K562 (cell line): ENCODE data around the gene ITGBL1. TPM values are rescaled to one million over a fixed set of nuclear protein-coding genes. Genes with fewer than 3 reads are reported as not detected.

Experiments used
- ATAC-seq: fragments of 200-7000 bp; cut with Tn5 transposase; 3 replicates; pipeline ENCODE4 v1.9.1; 2020; ENCODE audit warnings: moderate library complexity
- BruUV-seq: library from RNA; stranded (reverse); fragments of 400-500 nt; replicated peaks from 2 replicates; lab custom pipeline; 2021; lab: Mats Ljungman, UMichigan
- CTCF ChIA-PET: fragments of 300-600 bp; formaldehyde crosslinking; extraction: SDS; loops from one replicate; lab custom pipeline; 2021; ENCODE audit warnings: low intra/inter-chr PET ratio; lab: Yijun Ruan, JAX
- POLR2A ChIA-PET: fragments of 300-600, 350-650 bp; sonication (Branson Sonifier 250); formaldehyde crosslinking; extraction: SDS; loops from one replicate; lab custom pipeline; 2021; ENCODE audit warnings: antibody characterized with exemption, inconsistent platforms; lab: Yijun Ruan, JAX
- DNase-seq, 4 experiments: peaks; one replicate each; pipeline versions ENCODE4 v3.0.0 to v3.0.0-alpha.2; 2011 to 2018; ENCODE audit warnings: low spot score in 3 of 4, mixed read lengths in 3 of 4; ENCODE audit errors: extremely low read depth in 1 of 4
- FAIRE-seq: peaks from 2 replicates; lab custom pipeline; 2011; peaks lifted over from hg19 to GRCh38; lab: Jason Lieb, UNC
- H2AFZ ChIP-seq: 2 replicates; pipeline ENCODE4 v1.6.0; 2011; ENCODE audit warnings: low read depth, low read length, control low read depth, inconsistent platforms
- H3K27ac ChIP-seq: fragments of 200-600 bp; 3 replicates; pipeline ENCODE4 v1.8.0; 2011; ENCODE audit warnings: low read depth, mild to moderate bottlenecking, control low read depth, inconsistent platforms, low read length, moderate library complexity, mixed read lengths; ENCODE audit errors: extremely low read depth
- H3K27me3 ChIP-seq, 2 experiments: fragments of 300-600 bp in 1 of 2; 2 replicates in 1 of 2; 3 replicates in 1 of 2; pipeline versions ENCODE4 v1.6.0 to v1.8.0; 2011; ENCODE audit warnings: inconsistent platforms in 2 of 2, low read length in 2 of 2, mild to moderate bottlenecking in 1 of 2, mixed read lengths in 1 of 2, moderate library complexity in 1 of 2; ENCODE audit not compliant: control insufficient read depth in 2 of 2, insufficient read depth in 2 of 2
- H3K36me3 ChIP-seq: fragments of 300-600 bp; 3 replicates; pipeline ENCODE4 v1.8.0; 2011; ENCODE audit warnings: mild to moderate bottlenecking, low read length, inconsistent platforms; ENCODE audit not compliant: control insufficient read depth, insufficient read depth
- H3K4me1 ChIP-seq, 2 experiments: fragments of 200-600 bp in 1 of 2; replicated peaks in 1 of 2; 2 replicates in 1 of 2; 3 replicates in 1 of 2; pipeline versions ENCODE4 v1.5.1 to v1.8.0; 2011; ENCODE audit warnings: inconsistent platforms in 2 of 2, low read length in 2 of 2, mild to moderate bottlenecking in 1 of 2, mixed read lengths in 1 of 2, moderate library complexity in 1 of 2; ENCODE audit not compliant: control insufficient read depth in 2 of 2, insufficient read depth in 2 of 2
- H3K4me2 ChIP-seq: 2 replicates; pipeline ENCODE4 v1.6.1; 2011; ENCODE audit warnings: low read length, control low read depth, inconsistent platforms, mixed read lengths; ENCODE audit not compliant: insufficient read depth
- H3K4me3 ChIP-seq: fragments of 200-600 bp; sonication (generic), shearing (Covaris generic); 2 replicates; pipeline ENCODE4 v1.5.1; 2016; ENCODE audit warnings: control low read depth, inconsistent platforms
- H3K79me2 ChIP-seq: fragments of 200-600 bp; 3 replicates; pipeline ENCODE4 v1.8.0; 2011; ENCODE audit warnings: low read length, inconsistent platforms; ENCODE audit not compliant: control insufficient read depth, insufficient read depth
- H3K9ac ChIP-seq, 2 experiments: 2 replicates each; pipeline versions ENCODE4 v1.6.0 to v1.6.1; 2011; ENCODE audit warnings: low read depth in 2 of 2, low read length in 2 of 2, control low read depth in 1 of 2, inconsistent platforms in 1 of 2, mild to moderate bottlenecking in 1 of 2, mixed read lengths in 1 of 2; ENCODE audit not compliant: insufficient read depth in 1 of 2
- H3K9me1 ChIP-seq: one replicate; pipeline ENCODE4 v1.6.0; 2011; ENCODE audit warnings: inconsistent platforms, mild to moderate bottlenecking, low read length, moderate library complexity; ENCODE audit not compliant: control insufficient read depth, insufficient read depth
- H3K9me3 ChIP-seq: replicated peaks from 2 replicates; pipeline ENCODE4 v1.5.1; 2011; ENCODE audit warnings: low read depth, low read length, inconsistent platforms; ENCODE audit not compliant: control insufficient read depth, insufficient read depth
- H4K20me1 ChIP-seq: replicated peaks from 2 replicates; pipeline ENCODE4 v1.6.1; 2011; ENCODE audit warnings: low read length, inconsistent platforms, mixed read lengths; ENCODE audit not compliant: control insufficient read depth, insufficient read depth
- ETS2 ChIP-seq: IDR thresholded peaks from 2 replicates; pipeline ENCODE4 v1.6.1; 2016; ENCODE audit warnings: borderline replicate concordance, missing genetic modification characterization, mild to moderate bottlenecking, moderate library complexity, missing compliant biosample characterization; ENCODE audit not compliant: poor library complexity, severe bottlenecking
- KLF10 ChIP-seq: fragments of 250-450 bp; sonication (Bioruptor Pico); IDR thresholded peaks from 2 replicates; pipeline ENCODE4 v1.6.1; 2021; ENCODE audit warnings: matching md5 sums
- MYC ChIP-seq, 2 experiments: fragments of 250-450 bp in 1 of 2; sonication (Bioruptor Pico) in 1 of 2; IDR thresholded peaks; 2 replicates each; pipeline versions ENCODE4 v1.5.1 to v1.6.1; 2012 to 2021; ENCODE audit warnings: low read depth in 2 of 2, borderline replicate concordance in 1 of 2, improper control_type of control experiment in 1 of 2, low read length in 1 of 2, mild to moderate bottlenecking in 1 of 2, moderate library complexity in 1 of 2
- NR2C1 ChIP-seq, 2 experiments: fragments of 450-650 bp; IDR thresholded peaks; 2 replicates each; pipeline ENCODE4 v1.6.1; 2017; ENCODE audit warnings: mild to moderate bottlenecking in 2 of 2, antibody characterized with exemption in 1 of 2, inconsistent platforms in 1 of 2, missing compliant biosample characterization in 1 of 2, missing genetic modification characterization in 1 of 2
- PHF20 ChIP-seq: fragments of 450-650 bp; IDR thresholded peaks from 2 replicates; pipeline ENCODE4 v1.6.1; 2018; ENCODE audit not compliant: partially characterized antibody
- PML ChIP-seq: IDR thresholded peaks from 2 replicates; pipeline ENCODE4 v1.6.1; 2012; ENCODE audit warnings: low read length, inconsistent platforms
- PYGO2 ChIP-seq: fragments of 450-650 bp; IDR thresholded peaks from 2 replicates; pipeline ENCODE4 v1.6.1; 2016; ENCODE audit warnings: mild to moderate bottlenecking, missing genetic modification characterization, moderate library complexity, missing compliant biosample characterization
- RAD21 ChIP-seq, 2 experiments: fragments of 250-450 bp in 1 of 2; fragments of 450-650 bp in 1 of 2; sonication (Bioruptor Pico) in 1 of 2; formaldehyde crosslinking in 1 of 2; IDR thresholded peaks in 1 of 2; conservative IDR thresholded peaks in 1 of 2; 2 replicates each; pipeline versions ENCODE4 v1.4.0 to v1.8.0; 2020 to 2022; ENCODE audit warnings: mild to moderate bottlenecking in 2 of 2, moderate library complexity in 1 of 2
- RBM39 ChIP-seq: fragments of 200-400 bp; formaldehyde crosslinking; optimal IDR thresholded peaks from 2 replicates; pipeline ENCODE3; 2018; ENCODE audit warnings: low read depth, low read length
- SMC3 ChIP-seq: conservative IDR thresholded peaks from 2 replicates; pipeline ENCODE4 v1.6.1; 2011; ENCODE audit warnings: low read depth, low read length, improper control_type of control experiment; ENCODE audit not compliant: insufficient read depth
- SNIP1 ChIP-seq: fragments of 450-650 bp; IDR thresholded peaks from 2 replicates; pipeline ENCODE4 v1.7.1; 2017; ENCODE audit warnings: low read depth, mild to moderate bottlenecking
- ZBTB40 ChIP-seq, 2 experiments: fragments of 450-650 bp in 1 of 2; sonication (generic) in 1 of 2; formaldehyde crosslinking in 1 of 2; IDR thresholded peaks; 2 replicates each; pipeline versions ENCODE4 v1.7.1 to v1.9.0; 2016 to 2022; ENCODE audit warnings: inconsistent platforms in 1 of 2, mild to moderate bottlenecking in 1 of 2, missing genetic modification reagents in 1 of 2
- WGBS: fragments of 100-300 bp; shearing (Covaris generic); methylation state at CpG from one replicate; pipeline ENCODE4 v1.1.6; 2016; ENCODE audit warnings: low coverage, mixed read lengths; ENCODE audit not compliant: insufficient coverage; ENCODE audit errors: missing lambda C conversion rate; 5-methylcytosine and 5-hydroxymethylcytosine counted together
- in situ Hi-C: fragments of 300-500 bp; cut with MboI; formaldehyde crosslinking; loops from 4 replicates; pipeline ENCODE4 v1.15.0; 2018; ENCODE audit warnings: inconsistent platforms, mixed read lengths
- intact Hi-C: fragments of 100-400 bp; cut with micrococcal nuclease; formaldehyde crosslinking; loops from 2 replicates; pipeline ENCODE4 v1.14.2; 2022
- polyA plus RNA-seq, 8 experiments: library from polyadenylated mRNA; depleted of rRNA in 4 of 8; stranded (reverse) in 5 of 8; unstranded in 3 of 8; fragments of >200 nt; fragmentation: Nextera tagmentation in 2 of 8; fragmentation: Illumina TruSeq in 1 of 8; extraction: Ambion mirVana in 2 of 8; extraction: Trizol in 1 of 8; gene quantifications; 2 replicates each; pipeline versions ENCODE4 v1.2.1 to v1.2.3, GENCODE V29; 2011 to 2014; ENCODE audit warnings: inconsistent platforms in 1 of 8, missing spikeins in 1 of 8
- total RNA-seq, 7 experiments: library from RNA; depleted of rRNA in 6 of 7; stranded (reverse); fragments of >200 nt in 6 of 7; fragmentation: Illumina TruSeq in 2 of 7; extraction: Trizol in 2 of 7; gene quantifications; 2 replicates each; pipeline versions ENCODE4 v1.2.1 to v1.2.3, GENCODE V29; 2011 to 2021; ENCODE audit warnings: low replicate concordance in 1 of 7

Gene ITGBL1
- total and polyA plus RNA-seq, 9 of the 15 experiments (the other 6 are each of a cell fraction or from before 2014, with no cell fraction given), result 0.04 to 0.73 (median 0.32) TPM; not detected in 1

- Histone ChIP-seq H2AFZ (no peak overlapping the region), H3K4me1 (no peaks in the 10 kb centered on the region), H3K9me3 (no peaks in the 10 kb centered on the region), H3K27ac (no peak overlapping the region), H3K27me3 (no peaks in the 10 kb centered on the region), H3K4me2 (no peak overlapping the region), H3K79me2 (no peaks in the 10 kb centered on the region), H4K20me1 (no peaks in the 10 kb centered on the region), H3K4me3 (no peak overlapping the region), H3K36me3 (no peaks in the 10 kb centered on the region), H3K9ac (no peak overlapping the region), H3K9me1 (no peaks in the 10 kb centered on the region)
- WGBS, result 0% methylated on average over 2 of the region's 2 CpGs
- ATAC-seq (no peak), FAIRE-seq (no peak), DNase-seq (no peak)
- CTCF ChIA-PET, result no interaction called here
- intact Hi-C loops, result no loop called here
- POLR2A ChIA-PET, result no interaction called here
- in situ Hi-C loops, result no loop called here
- no TSS peak for BruUV-seq
- no peak for TF ChIP-seq SMC3
- no peak for TF ChIP-seq ZBTB40 (IDR thresholded peaks at IDR 0.05)
- no peak for TF ChIP-seq ZBTB40 (CRISPR knock-in tag; IDR thresholded peaks at IDR 0.05)
- TF ChIP-seq RAD21 (CRISPR knock-in tag; conservative IDR thresholded peaks at IDR 0.05 in 1 of 2, IDR thresholded peaks at IDR 0.05 in 1 of 2), result no peak
- no peak for TF ChIP-seq SNIP1
- no peak for TF ChIP-seq MYC (IDR thresholded peaks at IDR 0.05; ENCODE audit: low read depth, low read length)
- no peak for TF ChIP-seq MYC (CRISPR knock-in tag; IDR thresholded peaks at IDR 0.05; ENCODE audit: borderline replicate concordance, low read depth)
- no peak for TF ChIP-seq PML
- no peak for TF ChIP-seq PHF20
- TF ChIP-seq RBM39, result no peak
- TF ChIP-seq KLF10, result no peak
- no peak for TF ChIP-seq ETS2 (tag)
- no peak for TF ChIP-seq PYGO2 (tag)
- TF ChIP-seq NR2C1 (IDR thresholded peaks at IDR 0.05), result no peak
- no peak for TF ChIP-seq NR2C1 (tag; IDR thresholded peaks at IDR 0.05)
Measured at GRCh38 chr13:101711307-101712025, 259.0 kb downstream of the ITGBL1 start.
